MCF 10A (cell line): ENCODE results near the gene PDZD8. TPM values are rescaled to one million over a fixed set of nuclear protein-coding genes. Genes with fewer than 3 reads are reported as not detected.

Experiments
- BruUV-seq: library from RNA; stranded (reverse); fragments of 400-500 nt; replicated peaks from 2 replicates; lab custom pipeline; 2021; lab: Mats Ljungman, UMichigan
- CTCF ChIA-PET: fragments of 300-600 bp; sonication (Branson Sonifier 250); formaldehyde crosslinking; extraction: SDS; loops from one replicate; lab custom pipeline; 2021; ENCODE audit warnings: antibody characterized with exemption, inconsistent platforms; lab: Yijun Ruan, JAX
- POLR2A ChIA-PET: fragments of 300-600, 350-650 bp; sonication (Branson Sonifier 250); formaldehyde crosslinking; extraction: SDS; loops from one replicate; lab custom pipeline; 2020; ENCODE audit warnings: antibody characterized with exemption, inconsistent platforms; lab: Yijun Ruan, JAX
- DNase-seq: peaks from one replicate; pipeline ENCODE4 v3.0.0-alpha.2; 2018; ENCODE audit not compliant: unreplicated experiment
- H3K27ac Mint-ChIP-seq: one replicate; pipeline ENCODE4 v1.8.0; 2022; ENCODE audit warnings: mild to moderate bottlenecking, low read depth, mixed read lengths; ENCODE audit not compliant: unreplicated experiment
- H3K27me3 Mint-ChIP-seq: one replicate; pipeline ENCODE4 v1.8.0; 2022; ENCODE audit warnings: mixed read lengths; ENCODE audit not compliant: insufficient read depth, unreplicated experiment
- H3K36me3 Mint-ChIP-seq: one replicate; pipeline ENCODE4 v1.8.0; 2022; ENCODE audit warnings: mild to moderate bottlenecking, moderate library complexity, mixed read lengths; ENCODE audit not compliant: insufficient read depth, unreplicated experiment
- H3K4me1 Mint-ChIP-seq: one replicate; pipeline ENCODE4 v1.8.0; 2022; ENCODE audit warnings: mixed read lengths; ENCODE audit not compliant: insufficient read depth, unreplicated experiment
- H3K4me3 Mint-ChIP-seq: one replicate; pipeline ENCODE4 v1.8.0; 2022; ENCODE audit warnings: mild to moderate bottlenecking, moderate library complexity, mixed read lengths; ENCODE audit not compliant: unreplicated experiment
- H3K9me3 Mint-ChIP-seq: one replicate; pipeline ENCODE4 v1.8.0; 2022; ENCODE audit warnings: mixed read lengths; ENCODE audit not compliant: unreplicated experiment
- CTCF ChIP-seq: fragments of 200-600 bp; IDR thresholded peaks from one replicate; pipeline ENCODE4 v1.8.0; 2022; ENCODE audit warnings: antibody characterized with exemption, mild to moderate bottlenecking; ENCODE audit not compliant: unreplicated experiment
- intact Hi-C: fragments of 100-400 bp; cut with micrococcal nuclease; formaldehyde crosslinking; loops from 2 replicates; pipeline ENCODE4 v1.14.1; 2022
- total RNA-seq: library from RNA; stranded (reverse); gene quantifications from 2 replicates; pipeline ENCODE4 v1.2.3, GENCODE V29; 2022

The PDZD8 gene
- total RNA-seq, 1 experiment from 2014 or later: 43.0 TPM

GRCh38 chr10:117417196-117417595, 42.0 kb upstream of the PDZD8 start:
- Mint-ChIP-seq H3K9me3 (no peaks in the 10 kb centered on the region), H3K4me3 (no peak overlapping the region), H3K27ac (no peak overlapping the region), H3K36me3 (no peaks in the 10 kb centered on the region), H3K27me3 (no peaks in the 10 kb centered on the region), H3K4me1 (peaks cover 9% of the 10 kb centered on the region)
- no peak for TF ChIP-seq CTCF
- ChIA-PET POLR2A (no interaction called here), CTCF (interaction anchor here (0.6 to 1.4 kb wide), 3 partner anchors 12 to 63 kb away, joined by 3 to 6 read pairs (median 3); no protein-coding TSS in a partner anchor)
- BruUV-seq: no TSS peak
- no peak for DNase-seq
- intact Hi-C loops: no loop called here

- POLR2A ChIA-PET: interaction anchor here (0.6 kb wide), 1 partner anchor 14 kb away, joined by 3 read pairs; no protein-coding TSS in a partner anchor
- DNase-seq: peak; percentile 93
Observed at GRCh38 chr10:117413928-117414618, 38.8 kb upstream of the PDZD8 start.

GRCh38 chr10:117412469-117413010, 37.3 kb upstream of the PDZD8 start:
- BruUV-seq: no TSS peak
- intact Hi-C loops: no loop called here
- no peaks in the 10 kb centered on the region for H3K9me3 Mint-ChIP-seq
- H3K4me1 Mint-ChIP-seq: peaks cover 9% of the 10 kb centered on the region
- TF ChIP-seq CTCF: no peak
- peaks cover 6% of the 10 kb centered on the region for H3K36me3 Mint-ChIP-seq
- H3K27me3 Mint-ChIP-seq: no peaks in the 10 kb centered on the region
- no peak overlapping the region for H3K27ac Mint-ChIP-seq
- ChIA-PET POLR2A (no interaction called here), CTCF (interaction anchor here (0.9 to 2.3 kb wide), 2 partner anchors 19 to 196 kb away, joined by 5 to 8 read pairs; no protein-coding TSS in a partner anchor)
- DNase-seq: no peak
- H3K4me3 Mint-ChIP-seq: no peak overlapping the region

More at GRCh38 chr10:117413928-117414618, 38.8 kb upstream of the PDZD8 start:
- Mint-ChIP-seq H3K4me3 (no peak overlapping the region), H3K9me3 (no peaks in the 10 kb centered on the region), H3K36me3 (peaks cover 6% of the 10 kb centered on the region), H3K27ac (no peak overlapping the region), H3K27me3 (no peaks in the 10 kb centered on the region), H3K4me1 (peaks cover 9% of the 10 kb centered on the region)
- intact Hi-C loops: no loop called here
- CTCF ChIA-PET: interaction anchor here (0.6 to 2.3 kb wide), 2 partner anchors 17 to 1422 kb away, joined by 3 to 8 read pairs; no protein-coding TSS in a partner anchor
- TF ChIP-seq CTCF: no peak
- no TSS peak for BruUV-seq
